Gastrocnemius medialis (tissue), 4 donors: Measurements from ENCODE around the gene TEX12.

ENCODE experiments used
- CTCF ChIP-seq, 5 experiments: fragments of 450-650 bp in 3 of 5; fragments of 200-600 bp in 2 of 5; sonication (generic) in 2 of 5; IDR thresholded peaks in 4 of 5; conservative IDR thresholded peaks in 1 of 5; 1 replicate in 4 of 5; 2 replicates in 1 of 5; pipeline ENCODE4 v1.5.1; 2016 to 2019; ENCODE audit warnings: antibody characterized with exemption in 5 of 5, mild to moderate bottlenecking in 3 of 5, moderate library complexity in 3 of 5
- POLR2A ChIP-seq, 2 donors: fragments of 450-650 bp; IDR thresholded peaks; one replicate each; pipeline ENCODE4 v1.6.1; 2017; ENCODE audit warnings: antibody characterized with exemption in 2 of 2, mild to moderate bottlenecking in 2 of 2, moderate library complexity in 2 of 2

- TF ChIP-seq CTCF (IDR thresholded peaks at IDR 0.05 in 4 of 5, conservative IDR thresholded peaks at IDR 0.05 in 1 of 5) (no peak), POLR2A (IDR thresholded peaks at IDR 0.05) (no peak)
These were observed 8.4 kb downstream of the TEX12 start for GRCh38 chr11:112175599-112175952.
